Panc1 (cell line): Measurements from ENCODE around the gene XPA. TPM values are rescaled to one million over a fixed set of nuclear protein-coding genes. Genes with fewer than 3 reads are reported as not detected.

Experiments
- ATAC-seq: fragments of 200-7000 bp; cut with Tn5 transposase; 2 replicates; pipeline ENCODE4 v1.9.1; 2020; ENCODE audit warnings: mild to moderate bottlenecking, moderate library complexity
- BruUV-seq: library from RNA; stranded (reverse); fragments of 400-500 nt; replicated peaks from 2 replicates; lab custom pipeline; 2021; lab: Mats Ljungman, UMichigan
- CTCF ChIA-PET: fragments of 300-600 bp; sonication (Branson Sonifier 250); formaldehyde crosslinking; loops from one replicate; lab custom pipeline; 2022; ENCODE audit warnings: antibody characterized with exemption; lab: Charles Lee
- POLR2A ChIA-PET: fragments of 300-600 bp; sonication (Branson Sonifier 250); formaldehyde crosslinking; loops from one replicate; lab custom pipeline; 2022; ENCODE audit warnings: antibody characterized with exemption; lab: Charles Lee
- DNase-seq: peaks from one replicate; pipeline ENCODE4 v3.0.0-alpha.2; 2010; ENCODE audit warnings: low read depth, low spot score
- H3K27ac ChIP-seq: 2 replicates; pipeline ENCODE4 v1.5.1; 2011; ENCODE audit warnings: mild to moderate bottlenecking, low read length, inconsistent platforms
- H3K27me3 ChIP-seq: fragments of 200-500 bp; sonication (Bioruptor generic); 2 replicates; pipeline ENCODE4 v1.6.0; 2014; ENCODE audit warnings: low read length, inconsistent platforms; ENCODE audit not compliant: control insufficient read depth, insufficient read depth
- H3K36me3 ChIP-seq: fragments of 200-500 bp; sonication (Bioruptor generic); 2 replicates; pipeline ENCODE4 v1.5.1; 2014; ENCODE audit warnings: inconsistent platforms, mild to moderate bottlenecking, low read length, moderate library complexity; ENCODE audit not compliant: control insufficient read depth, insufficient read depth
- H3K4me1 ChIP-seq: 2 replicates; pipeline ENCODE4 v1.5.1; 2011; ENCODE audit warnings: inconsistent platforms, mild to moderate bottlenecking, low read length, moderate library complexity; ENCODE audit not compliant: control insufficient read depth, insufficient read depth
- H3K4me3 ChIP-seq, 2 experiments: 2 replicates each; pipeline ENCODE4 v1.5.1; 2011 to 2012; ENCODE audit warnings: low read depth in 2 of 2, low read length in 2 of 2, mild to moderate bottlenecking in 2 of 2, inconsistent platforms in 1 of 2, moderate library complexity in 1 of 2
- H3K9me3 ChIP-seq: fragments of 200-500 bp; sonication (Bioruptor generic); 2 replicates; pipeline ENCODE4 v1.5.1; 2014; ENCODE audit warnings: low read depth, mild to moderate bottlenecking, inconsistent platforms, low read length, moderate library complexity; ENCODE audit not compliant: control insufficient read depth, insufficient read depth
- CTCF ChIP-seq: fragments of 450-650 bp; IDR thresholded peaks from 2 replicates; pipeline ENCODE4 v1.5.1; 2017; ENCODE audit warnings: mild to moderate bottlenecking
- POLR2AphosphoS5 ChIP-seq: IDR thresholded peaks from 2 replicates; pipeline ENCODE4 v1.6.1; 2012; ENCODE audit warnings: mild to moderate bottlenecking, low read depth, low read length, moderate library complexity
- REST ChIP-seq, 2 experiments: IDR thresholded peaks; 2 replicates each; pipeline ENCODE4 v1.6.1; 2011 to 2012; ENCODE audit warnings: low read depth in 2 of 2, control low read depth in 1 of 2, low read length in 1 of 2, mild to moderate bottlenecking in 1 of 2, moderate library complexity in 1 of 2; ENCODE audit not compliant: insufficient read depth in 1 of 2
- SIN3A ChIP-seq: IDR thresholded peaks from 2 replicates; pipeline ENCODE4 v1.6.1; 2012; ENCODE audit warnings: low read depth, mild to moderate bottlenecking, low read length, moderate library complexity, borderline replicate concordance; ENCODE audit not compliant: insufficient read depth
- TCF7L2 ChIP-seq: IDR thresholded peaks from 2 replicates; pipeline ENCODE4 v1.6.1; 2011; ENCODE audit warnings: mild to moderate bottlenecking, low read depth, low read length, inconsistent platforms
- in situ Hi-C: cut with HindIII; loops from 2 replicates; pipeline ENCODE4 v1.10.0; 2016; ENCODE audit warnings: low sequenced_read_pairs, low pct_unique_long_range_greater_than_20kb
- intact Hi-C: fragments of 100-400 bp; cut with micrococcal nuclease; formaldehyde crosslinking; loops from one replicate; pipeline ENCODE4 v1.10.0; 2022; ENCODE audit not compliant: unreplicated experiment
- total RNA-seq: library from RNA; stranded (reverse); gene quantifications from one replicate; pipeline ENCODE4 v1.2.1, GENCODE V29; 2021; ENCODE audit not compliant: unreplicated experiment

XPA gene
- total RNA-seq, 1 experiment from 2014 or later, result 7.1 TPM

DNA sequence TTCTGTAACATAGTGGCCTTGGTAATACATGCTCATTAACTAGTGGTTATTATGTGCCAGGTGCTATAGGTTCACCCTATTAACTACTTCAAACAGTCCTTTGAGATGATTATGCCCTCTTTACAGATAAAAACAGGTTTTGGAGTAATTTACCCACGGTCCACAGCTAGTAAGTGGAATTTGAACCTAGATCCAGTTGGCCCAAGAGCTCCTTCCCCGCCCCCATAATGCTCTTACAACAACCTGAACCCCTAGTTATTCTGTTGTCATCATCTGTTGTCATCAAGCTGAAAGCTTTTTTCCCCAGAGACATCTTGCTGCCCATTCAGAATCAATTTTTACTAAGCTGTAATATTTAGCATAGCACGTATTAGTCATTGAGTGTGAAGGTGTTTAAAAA, 23.2 kb downstream of the XPA start:
- Histone ChIP-seq H3K27me3 (no peaks in the 10 kb centered on the region), H3K36me3 (peaks cover 31% of the 10 kb centered on the region), H3K27ac (no peak overlapping the region), H3K4me3 (no peak overlapping the region), H3K4me1 (no peaks in the 10 kb centered on the region), H3K9me3 (no peaks in the 10 kb centered on the region)
- BruUV-seq, result no TSS peak
- POLR2A ChIA-PET, result no interaction called here
- no peak for DNase-seq
- no peak for ATAC-seq
- TF ChIP-seq TCF7L2 (no peak), SIN3A (no peak), POLR2AphosphoS5 (no peak), REST (IDR thresholded peaks at IDR 0.05; ENCODE audit: insufficient read depth in 1 of 2, low read depth in 2 of 2, low read length in 1 of 2) (no peak)
- CTCF ChIA-PET, result no interaction called here
- in situ Hi-C loops, result no loop called here
- intact Hi-C loops, result no loop called here

- Histone ChIP-seq H3K4me3 (no peak overlapping the region), H3K36me3 (peaks cover 35% of the 10 kb centered on the region), H3K27ac (no peak overlapping the region), H3K9me3 (no peaks in the 10 kb centered on the region), H3K27me3 (no peaks in the 10 kb centered on the region), H3K4me1 (no peaks in the 10 kb centered on the region)
- ATAC-seq (no peak), DNase-seq (no peak)
- intact Hi-C loops (no loop called here), in situ Hi-C loops (no loop called here)
- ChIA-PET CTCF (no interaction called here), POLR2A (no interaction called here)
- TF ChIP-seq CTCF (no peak), POLR2AphosphoS5 (no peak), REST (IDR thresholded peaks at IDR 0.05; ENCODE audit: insufficient read depth in 1 of 2, low read depth in 2 of 2, low read length in 1 of 2) (no peak), TCF7L2 (no peak), SIN3A (no peak)
- no TSS peak for BruUV-seq
Observed at GRCh38 chr9:97672403-97672802, 24.7 kb downstream of the XPA start.
